IPS DF 19.7 (cell line): Measurements from ENCODE around the gene CD300LF.

Source experiments
- DNase-seq: peaks from one replicate; pipeline ENCODE4 v3.0.0-alpha.2; 2013; ENCODE audit warnings: low read depth, low spot score

The CD300LF gene

GRCh38 chr17:74691151-74691550 lies 21.6 kb downstream of the CD300LF start:
- DNase-seq, result no peak

DNA sequence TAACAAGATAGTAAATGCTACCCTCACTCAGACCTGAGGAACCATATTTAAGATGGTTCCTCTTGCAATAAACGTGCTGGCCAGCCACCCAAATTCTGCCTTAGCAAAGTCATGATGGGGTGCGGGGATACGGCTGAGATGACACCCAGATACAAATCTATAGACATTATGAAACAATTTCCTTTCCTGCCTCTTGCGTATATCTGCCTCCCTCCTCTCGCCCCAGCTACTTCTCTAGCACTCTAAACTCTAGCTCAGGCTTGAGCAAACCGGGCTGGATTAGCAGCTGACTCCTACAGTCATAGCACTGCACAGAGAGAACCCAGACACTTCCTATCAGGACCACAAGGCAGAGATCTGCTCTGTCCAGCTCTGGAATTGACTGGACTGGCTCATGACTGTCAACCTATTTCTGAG lies 22.3 kb downstream of the CD300LF start:
- DNase-seq, result no peak

- DNase-seq, result no peak
These were observed 24.8 kb downstream of the CD300LF start for GRCh38 chr17:74687886-74688285.

GRCh38 chr17:74686761-74687160 lies 26.0 kb downstream of the CD300LF start:
- no peak for DNase-seq

DNA sequence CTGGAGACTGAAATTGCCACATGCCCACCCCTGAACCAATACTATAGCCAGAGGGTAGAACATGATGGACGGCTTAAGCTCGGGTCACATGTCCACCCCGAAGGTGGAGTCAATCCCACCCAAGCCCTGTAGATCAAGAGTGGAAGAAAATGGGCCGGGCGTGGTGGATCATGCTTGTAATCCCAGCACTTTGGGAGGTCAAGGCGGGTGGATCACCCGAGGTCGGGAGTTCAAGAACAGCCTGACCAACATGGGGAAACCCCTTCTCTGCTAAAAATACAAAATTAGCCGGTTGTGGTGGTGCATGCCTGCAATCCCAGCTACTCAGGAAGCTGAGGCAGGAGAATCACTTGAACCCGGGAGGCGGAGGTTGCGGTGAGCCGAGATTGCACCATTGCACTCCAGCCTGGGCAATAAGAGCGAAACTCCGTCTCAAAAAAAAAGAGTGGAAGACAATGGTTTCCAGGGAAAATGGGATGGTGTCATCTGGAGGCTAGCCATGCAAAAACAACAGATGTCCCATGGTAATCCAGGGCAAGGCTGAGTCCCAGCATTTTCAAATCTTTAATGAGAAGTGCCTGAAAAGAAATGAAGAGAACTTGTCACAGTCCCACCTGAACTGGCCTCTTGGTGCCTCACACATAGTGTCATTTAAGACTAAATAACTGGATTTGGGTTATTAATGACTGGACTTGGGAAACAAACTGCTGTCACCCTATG lies 30.1 kb downstream of the CD300LF start:
- no peak for DNase-seq

- DNase-seq, result no peak
These were observed 30.7 kb downstream of the CD300LF start for GRCh38 chr17:74682028-74682427.

GRCh38 chr17:74680941-74681340 lies 31.8 kb downstream of the CD300LF start:
- no peak for DNase-seq

GRCh38 chr17:74680213-74680612 lies 32.5 kb downstream of the CD300LF start:
- no peak for DNase-seq

GRCh38 chr17:74679374-74679773 lies 33.3 kb downstream of the CD300LF start:
- DNase-seq, result no peak

GRCh38 chr17:74678541-74678940 lies 34.2 kb downstream of the CD300LF start:
- no peak for DNase-seq

GRCh38 chr17:74677558-74678466 lies 34.9 kb downstream of the CD300LF start:
- no peak for DNase-seq

GRCh38 chr17:74671031-74671771 lies 41.5 kb downstream of the CD300LF start:
- DNase-seq, result peak; percentile 71

DNA sequence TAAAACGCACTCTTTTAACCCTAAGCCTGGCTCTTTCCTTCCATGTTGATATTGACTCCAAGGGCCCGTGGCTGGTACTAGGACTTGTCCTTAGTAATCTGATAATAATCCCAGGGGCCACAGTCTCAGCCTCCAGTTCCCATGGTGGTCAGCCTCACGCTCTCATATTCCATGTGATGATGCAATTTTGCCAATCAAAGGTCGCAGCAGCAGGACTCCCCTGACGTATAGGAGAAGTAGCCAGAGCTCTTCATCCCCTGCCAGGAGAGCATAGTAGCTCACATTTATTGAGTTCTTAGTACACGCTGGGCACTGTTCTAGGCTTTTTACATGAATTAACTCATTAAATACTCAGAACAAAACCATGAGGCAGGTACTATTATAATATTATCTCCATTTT lies 42.4 kb downstream of the CD300LF start:
- DNase-seq, result no peak

DNA sequence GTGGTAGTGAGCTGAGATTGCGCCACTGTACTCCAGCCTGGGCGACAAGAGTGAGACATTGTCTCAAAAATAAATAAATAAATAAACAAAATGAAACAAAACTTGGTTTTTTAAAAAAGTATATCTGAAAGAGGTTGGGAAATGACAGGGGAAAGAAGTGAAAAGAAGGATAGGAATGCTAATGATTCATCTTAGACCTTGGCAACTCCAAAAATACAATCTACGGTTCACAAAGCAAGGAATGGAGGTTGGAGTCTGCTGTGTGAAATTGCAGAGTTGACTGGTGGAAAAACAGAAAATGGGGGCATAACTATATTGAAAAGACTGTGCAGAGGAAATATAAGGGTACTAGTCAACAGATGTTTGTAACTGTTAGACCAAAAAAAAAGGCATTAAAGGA lies 49.2 kb downstream of the CD300LF start:
- no peak for DNase-seq

DNA sequence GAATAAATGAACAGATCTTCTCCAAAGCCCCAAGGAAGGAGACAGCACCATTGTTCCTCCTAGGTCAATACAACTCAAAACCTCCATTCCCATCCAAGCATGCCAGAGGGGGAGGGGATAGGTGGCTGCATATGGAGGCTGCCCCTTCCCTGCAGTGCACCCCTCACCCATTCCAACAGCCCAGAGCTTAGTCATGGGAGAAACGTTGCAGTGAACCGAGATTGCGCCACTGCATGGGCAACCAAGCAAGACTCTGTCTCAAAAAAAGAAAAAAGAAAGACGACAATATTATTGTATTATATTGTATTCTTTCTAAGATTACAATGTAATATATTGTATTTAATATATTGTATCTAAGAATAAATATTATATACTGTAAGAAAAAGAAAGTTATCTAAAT lies 52.8 kb downstream of the CD300LF start:
- no peak for DNase-seq

DNA sequence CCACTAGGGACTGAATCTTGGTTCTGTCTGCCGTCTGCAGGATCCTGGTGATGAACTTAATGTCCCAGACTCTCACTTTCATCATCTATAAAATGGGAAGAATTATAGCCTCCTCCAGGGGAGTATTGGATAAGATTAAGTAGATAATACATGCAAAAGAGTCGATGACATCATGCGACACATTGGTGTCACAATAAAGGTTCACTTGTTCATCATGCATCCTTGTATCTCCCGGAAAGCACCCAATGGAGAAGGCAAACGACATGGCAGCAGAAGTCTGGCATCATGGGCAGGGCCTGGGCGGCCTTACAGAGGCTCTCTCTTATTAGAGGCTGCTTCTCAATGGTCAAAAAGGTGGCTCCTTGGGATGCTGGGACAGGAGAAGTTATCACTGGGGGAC lies 54.1 kb downstream of the CD300LF start:
- no peak for DNase-seq

GRCh38 chr17:74654742-74655141 lies 58.0 kb downstream of the CD300LF start:
- DNase-seq, result no peak

GRCh38 chr17:74652020-74652419 lies 60.7 kb downstream of the CD300LF start:
- DNase-seq, result no peak

- no peak for DNase-seq
These were observed 62.8 kb downstream of the CD300LF start for GRCh38 chr17:74649909-74650308.

- no peak for DNase-seq
These were observed 64.7 kb downstream of the CD300LF start for GRCh38 chr17:74647871-74648672.

DNA sequence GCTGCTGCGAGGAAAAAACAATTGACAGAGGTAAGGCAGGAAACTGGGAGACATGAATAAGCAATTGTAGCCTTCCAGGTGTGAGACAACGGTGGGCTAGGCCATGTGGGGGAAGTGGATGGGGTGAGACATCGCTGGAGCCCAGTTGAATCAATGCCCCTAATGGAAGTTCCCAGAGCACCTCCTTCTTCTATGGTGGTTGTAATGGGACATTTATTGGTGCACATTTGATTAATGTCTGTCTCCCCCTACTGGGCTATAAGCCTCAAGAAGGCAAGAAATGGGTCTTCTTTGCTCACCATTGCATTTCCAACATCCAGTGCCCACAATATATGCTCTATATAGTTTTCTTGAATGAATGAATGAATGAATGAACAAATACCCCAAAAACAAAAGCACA lies 66.5 kb downstream of the CD300LF start:
- no peak for DNase-seq
